Eye (tissue), 1 donor: ENCODE results near the gene GATC.
"Not testable (repeated sequence)": the region's sequence is repeated elsewhere in the genome, so short reads cannot be mapped to it uniquely, and the experiment has no call there.

ENCODE experiments used
- DNase-seq: peaks from one replicate; pipeline ENCODE4 v3.0.0-alpha.2; 2015

The GATC gene

GRCh38 chr12:120470150-120470784 lies 24.0 kb downstream of the GATC start:
- no peak for DNase-seq

GRCh38 chr12:120472521-120472920 lies 26.3 kb downstream of the GATC start:
- DNase-seq, result no peak

- no peak for DNase-seq
These were observed 27.8 kb downstream of the GATC start for GRCh38 chr12:120473807-120474615.

- DNase-seq, result peak; percentile 30
These were observed 28.3 kb downstream of the GATC start for GRCh38 chr12:120474616-120474960.

GRCh38 chr12:120475643-120476042 lies 29.4 kb downstream of the GATC start:
- no peak for DNase-seq

- DNase-seq, result no peak
These were observed 33.2 kb downstream of the GATC start for GRCh38 chr12:120479458-120479857.

- no peak for DNase-seq
These were observed 34.0 kb downstream of the GATC start for GRCh38 chr12:120480211-120480610.

GRCh38 chr12:120481022-120481767 lies 35.0 kb downstream of the GATC start:
- no peak for DNase-seq

- DNase-seq, result no peak
These were observed 37.4 kb downstream of the GATC start for GRCh38 chr12:120483621-120484020.

GRCh38 chr12:120485961-120486881 lies 40.0 kb downstream of the GATC start:
- no peak for DNase-seq

- not testable (repeated sequence) for DNase-seq
These were observed 41.3 kb downstream of the GATC start for GRCh38 chr12:120487552-120487951.

GRCh38 chr12:120488057-120488640 lies 41.9 kb downstream of the GATC start:
- DNase-seq, result no peak

GRCh38 chr12:120489018-120489417 lies 42.8 kb downstream of the GATC start:
- DNase-seq, result no peak

GRCh38 chr12:120490325-120490724 lies 44.1 kb downstream of the GATC start:
- DNase-seq, result no peak

- DNase-seq, result no peak
These were observed 44.7 kb downstream of the GATC start for GRCh38 chr12:120490833-120491512.

- DNase-seq, result no peak
These were observed 49.0 kb downstream of the GATC start for GRCh38 chr12:120495186-120495730.

- peak; percentile 100 for DNase-seq
These were observed 49.6 kb downstream of the GATC start, which contains the start of gene DYNLL1 for GRCh38 chr12:120495731-120496412. DYNLL1 (plus strand) TSS chr12:120496113; CDS start chr12:120496422, 309 bp downstream.

- peak; percentile 88 for DNase-seq
These were observed 50.4 kb downstream of the GATC start for GRCh38 chr12:120496413-120497340.

- no peak for DNase-seq
These were observed 51.4 kb downstream of the GATC start for GRCh38 chr12:120497524-120498150.
